ENCODE data around the gene OCLN. TPM values are rescaled to one million over a fixed set of nuclear protein-coding genes. Genes with fewer than 3 reads are reported as not detected.

Gene OCLN
- total RNA-seq, 1 experiment from 2014 or later, result 102 TPM

DNA sequence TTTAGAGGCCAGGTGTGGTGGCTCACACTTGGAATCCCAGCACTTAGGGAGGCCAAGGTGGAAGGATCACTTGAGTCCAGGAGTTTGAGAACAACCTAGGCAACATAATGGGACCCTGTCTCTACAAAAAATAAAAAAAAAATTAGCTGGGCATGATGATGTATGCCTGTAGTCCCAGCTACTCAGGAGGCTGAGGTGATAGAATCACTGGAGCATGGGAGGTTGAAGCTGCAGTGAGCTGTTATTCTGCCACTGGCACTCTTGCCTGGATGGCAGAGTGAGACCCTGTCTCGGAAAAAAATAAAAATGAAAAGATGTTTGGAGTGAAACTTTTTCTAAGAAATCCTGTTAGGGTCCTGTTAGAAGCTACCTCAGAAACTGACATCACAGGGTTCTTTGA, 24.2 kb downstream of the OCLN start:
- H3K27ac ChIP-seq (ENCODE audit: low read length), result peak overlapping the region; percentile 52
- no peaks in the 10 kb centered on the region for H3K9me3 ChIP-seq (ENCODE audit: control insufficient read depth, insufficient read depth, low read depth, low read length)
- no peaks in the 10 kb centered on the region for H3K27me3 ChIP-seq (ENCODE audit: control insufficient read depth, insufficient read depth, low read length)
- TF ChIP-seq TCF7L2 (IDR thresholded peaks at IDR 0.05; ENCODE audit: low read depth, low read length), result no peak
- TF ChIP-seq, protein P1, sequence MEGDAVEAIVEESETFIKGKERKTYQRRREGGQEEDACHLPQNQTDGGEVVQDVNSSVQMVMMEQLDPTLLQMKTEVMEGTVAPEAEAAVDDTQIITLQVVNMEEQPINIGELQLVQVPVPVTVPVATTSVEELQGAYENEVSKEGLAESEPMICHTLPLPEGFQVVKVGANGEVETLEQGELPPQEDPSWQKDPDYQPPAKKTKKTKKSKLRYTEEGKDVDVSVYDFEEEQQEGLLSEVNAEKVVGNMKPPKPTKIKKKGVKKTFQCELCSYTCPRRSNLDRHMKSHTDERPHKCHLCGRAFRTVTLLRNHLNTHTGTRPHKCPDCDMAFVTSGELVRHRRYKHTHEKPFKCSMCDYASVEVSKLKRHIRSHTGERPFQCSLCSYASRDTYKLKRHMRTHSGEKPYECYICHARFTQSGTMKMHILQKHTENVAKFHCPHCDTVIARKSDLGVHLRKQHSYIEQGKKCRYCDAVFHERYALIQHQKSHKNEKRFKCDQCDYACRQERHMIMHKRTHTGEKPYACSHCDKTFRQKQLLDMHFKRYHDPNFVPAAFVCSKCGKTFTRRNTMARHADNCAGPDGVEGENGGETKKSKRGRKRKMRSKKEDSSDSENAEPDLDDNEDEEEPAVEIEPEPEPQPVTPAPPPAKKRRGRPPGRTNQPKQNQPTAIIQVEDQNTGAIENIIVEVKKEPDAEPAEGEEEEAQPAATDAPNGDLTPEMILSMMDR (IDR thresholded peaks at IDR 0.05), result no peak
- TF ChIP-seq, protein P2, sequence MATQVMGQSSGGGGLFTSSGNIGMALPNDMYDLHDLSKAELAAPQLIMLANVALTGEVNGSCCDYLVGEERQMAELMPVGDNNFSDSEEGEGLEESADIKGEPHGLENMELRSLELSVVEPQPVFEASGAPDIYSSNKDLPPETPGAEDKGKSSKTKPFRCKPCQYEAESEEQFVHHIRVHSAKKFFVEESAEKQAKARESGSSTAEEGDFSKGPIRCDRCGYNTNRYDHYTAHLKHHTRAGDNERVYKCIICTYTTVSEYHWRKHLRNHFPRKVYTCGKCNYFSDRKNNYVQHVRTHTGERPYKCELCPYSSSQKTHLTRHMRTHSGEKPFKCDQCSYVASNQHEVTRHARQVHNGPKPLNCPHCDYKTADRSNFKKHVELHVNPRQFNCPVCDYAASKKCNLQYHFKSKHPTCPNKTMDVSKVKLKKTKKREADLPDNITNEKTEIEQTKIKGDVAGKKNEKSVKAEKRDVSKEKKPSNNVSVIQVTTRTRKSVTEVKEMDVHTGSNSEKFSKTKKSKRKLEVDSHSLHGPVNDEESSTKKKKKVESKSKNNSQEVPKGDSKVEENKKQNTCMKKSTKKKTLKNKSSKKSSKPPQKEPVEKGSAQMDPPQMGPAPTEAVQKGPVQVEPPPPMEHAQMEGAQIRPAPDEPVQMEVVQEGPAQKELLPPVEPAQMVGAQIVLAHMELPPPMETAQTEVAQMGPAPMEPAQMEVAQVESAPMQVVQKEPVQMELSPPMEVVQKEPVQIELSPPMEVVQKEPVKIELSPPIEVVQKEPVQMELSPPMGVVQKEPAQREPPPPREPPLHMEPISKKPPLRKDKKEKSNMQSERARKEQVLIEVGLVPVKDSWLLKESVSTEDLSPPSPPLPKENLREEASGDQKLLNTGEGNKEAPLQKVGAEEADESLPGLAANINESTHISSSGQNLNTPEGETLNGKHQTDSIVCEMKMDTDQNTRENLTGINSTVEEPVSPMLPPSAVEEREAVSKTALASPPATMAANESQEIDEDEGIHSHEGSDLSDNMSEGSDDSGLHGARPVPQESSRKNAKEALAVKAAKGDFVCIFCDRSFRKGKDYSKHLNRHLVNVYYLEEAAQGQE (IDR thresholded peaks at IDR 0.05; ENCODE audit: insufficient read depth in 1 of 2, low read depth in 2 of 2, low read length in 1 of 2), result no peak
- no peak for TF ChIP-seq SIN3A (IDR thresholded peaks at IDR 0.05; ENCODE audit: borderline replicate concordance, insufficient read depth, low read depth, low read length)
- no peak for TF ChIP-seq POLR2AphosphoS5 (IDR thresholded peaks at IDR 0.05; ENCODE audit: low read depth, low read length)
- intact Hi-C loops (cut with micrococcal nuclease; ENCODE audit: unreplicated experiment) (no loop called here), in situ Hi-C loops (cut with HindIII; ENCODE audit: low pct_unique_long_range_greater_than_20kb, low sequenced_read_pairs) (no loop called here)
- DNase-seq (ENCODE audit: low read depth, low spot score), result no peak
- no TSS peak for BruUV-seq (replicated peaks)
- no peaks in the 10 kb centered on the region for H3K36me3 ChIP-seq (ENCODE audit: control insufficient read depth, insufficient read depth, low read length)
- H3K4me1 ChIP-seq (ENCODE audit: control insufficient read depth, insufficient read depth, low read length), result peaks cover 62% of the 10 kb centered on the region
- CTCF ChIA-PET, result interaction anchor here (0.7 kb wide), 1 partner anchor 18 kb away, joined by 4 read pairs; no protein-coding TSS in a partner anchor
- H3K4me3 ChIP-seq (ENCODE audit: low read depth in 2 of 2, low read length in 2 of 2), result no peak overlapping the region
- ATAC-seq, result no peak
- POLR2A ChIA-PET, result no interaction called here

DNA sequence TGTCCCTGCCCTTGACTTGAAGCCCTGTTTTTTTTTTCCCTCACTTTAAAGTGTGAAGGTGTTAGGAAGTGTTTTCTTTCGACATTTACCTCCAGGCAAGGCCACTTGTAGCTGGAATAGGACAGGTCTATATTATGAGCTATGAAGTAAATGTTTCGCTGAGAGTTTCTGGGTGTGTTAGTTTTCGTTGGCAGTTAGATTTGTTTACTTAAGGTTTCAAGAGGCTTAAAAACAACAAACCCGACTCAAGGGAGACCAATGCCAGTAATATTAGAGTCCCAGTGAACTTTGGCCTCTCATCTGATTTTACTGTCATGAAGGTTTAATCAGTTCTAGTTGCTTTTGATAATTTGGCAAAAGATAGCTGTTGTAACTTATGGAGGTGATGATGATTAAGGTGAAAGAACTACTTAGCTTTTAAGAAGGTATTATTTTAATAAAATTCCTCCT, 25.2 kb downstream of the OCLN start:
- ChIA-PET POLR2A (interaction anchor here (0.7 kb wide), 1 partner anchor 16 kb away, joined by 5 read pairs; no protein-coding TSS in a partner anchor), CTCF (no interaction called here)
- Histone ChIP-seq H3K9me3 (ENCODE audit: control insufficient read depth, insufficient read depth, low read depth, low read length) (no peaks in the 10 kb centered on the region), H3K27ac (ENCODE audit: low read length) (peak overlapping the region; percentile 73), H3K36me3 (ENCODE audit: control insufficient read depth, insufficient read depth, low read length) (no peaks in the 10 kb centered on the region), H3K27me3 (ENCODE audit: control insufficient read depth, insufficient read depth, low read length) (no peaks in the 10 kb centered on the region), H3K4me3 (ENCODE audit: low read depth in 2 of 2, low read length in 2 of 2) (no peak overlapping the region), H3K4me1 (ENCODE audit: control insufficient read depth, insufficient read depth, low read length) (peaks cover 69% of the 10 kb centered on the region)
- BruUV-seq (replicated peaks), result no TSS peak
- DNase-seq (ENCODE audit: low read depth, low spot score) (peak; percentile 75), ATAC-seq (peak; percentile 81)
- TF ChIP-seq POLR2AphosphoS5 (IDR thresholded peaks at IDR 0.05; ENCODE audit: low read depth, low read length), result peak; percentile 81; the same call in 1 of the 2 replicates
- TF ChIP-seq, protein P1 (IDR thresholded peaks at IDR 0.05), result no peak
- TF ChIP-seq, protein P2 (IDR thresholded peaks at IDR 0.05; ENCODE audit: insufficient read depth in 1 of 2, low read depth in 2 of 2, low read length in 1 of 2), result no peak
- TF ChIP-seq TCF7L2 (IDR thresholded peaks at IDR 0.05; ENCODE audit: low read depth, low read length), result peak; percentile 87
- 0 out of 2 replicates have a peak, but pooled peaks have one; percentile 29 for TF ChIP-seq SIN3A (IDR thresholded peaks at IDR 0.05; ENCODE audit: borderline replicate concordance, insufficient read depth, low read depth, low read length)
- intact Hi-C loops (cut with micrococcal nuclease; ENCODE audit: unreplicated experiment) (no loop called here), in situ Hi-C loops (cut with HindIII; ENCODE audit: low pct_unique_long_range_greater_than_20kb, low sequenced_read_pairs) (no loop called here)

Measured in Panc1 (cell line).